ENCODE measurements around the gene AMPH. TPM values are rescaled to one million over a fixed set of nuclear protein-coding genes. Genes with fewer than 3 reads are reported as not detected.

Gene AMPH
- total RNA-seq, 3 donors from 2014 or later (not counting 1 experiment from before 2014, with no cell fraction given), result 0.18 TPM; not detected in 2

- Histone ChIP-seq H3K9me3 (ENCODE audit: control insufficient read depth, insufficient read depth, low read length) (no peaks in the 10 kb centered on the region), H3K27me3 (ENCODE audit: control insufficient read depth, insufficient read depth, low read length) (no peaks in the 10 kb centered on the region), H3K4me1 (ENCODE audit: control insufficient read depth, insufficient read depth, low read length) (no peaks in the 10 kb centered on the region), H3K4me3 (ENCODE audit: low read length) (no peak overlapping the region), H3K27ac (ENCODE audit: low read length) (no peak overlapping the region), H3K36me3 (ENCODE audit: control insufficient read depth, insufficient read depth, low read length) (no peaks in the 10 kb centered on the region)
- TF ChIP-seq, protein P1, sequence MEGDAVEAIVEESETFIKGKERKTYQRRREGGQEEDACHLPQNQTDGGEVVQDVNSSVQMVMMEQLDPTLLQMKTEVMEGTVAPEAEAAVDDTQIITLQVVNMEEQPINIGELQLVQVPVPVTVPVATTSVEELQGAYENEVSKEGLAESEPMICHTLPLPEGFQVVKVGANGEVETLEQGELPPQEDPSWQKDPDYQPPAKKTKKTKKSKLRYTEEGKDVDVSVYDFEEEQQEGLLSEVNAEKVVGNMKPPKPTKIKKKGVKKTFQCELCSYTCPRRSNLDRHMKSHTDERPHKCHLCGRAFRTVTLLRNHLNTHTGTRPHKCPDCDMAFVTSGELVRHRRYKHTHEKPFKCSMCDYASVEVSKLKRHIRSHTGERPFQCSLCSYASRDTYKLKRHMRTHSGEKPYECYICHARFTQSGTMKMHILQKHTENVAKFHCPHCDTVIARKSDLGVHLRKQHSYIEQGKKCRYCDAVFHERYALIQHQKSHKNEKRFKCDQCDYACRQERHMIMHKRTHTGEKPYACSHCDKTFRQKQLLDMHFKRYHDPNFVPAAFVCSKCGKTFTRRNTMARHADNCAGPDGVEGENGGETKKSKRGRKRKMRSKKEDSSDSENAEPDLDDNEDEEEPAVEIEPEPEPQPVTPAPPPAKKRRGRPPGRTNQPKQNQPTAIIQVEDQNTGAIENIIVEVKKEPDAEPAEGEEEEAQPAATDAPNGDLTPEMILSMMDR (IDR thresholded peaks at IDR 0.05), result no peak
- H3K27ac Mint-ChIP-seq, result no peak overlapping the region
- no peaks in the 10 kb centered on the region for H3K9me3 Mint-ChIP-seq
- no peak overlapping the region for H3K4me3 Mint-ChIP-seq
- peaks cover 4 to 11% of the 10 kb centered on the region in 2 donors for H3K27me3 Mint-ChIP-seq (ENCODE audit: low read depth in 2 of 2)
- ATAC-seq (no peak), DNase-seq (no peak)
- no peaks in the 10 kb centered on the region for H3K36me3 Mint-ChIP-seq
- H3K4me1 Mint-ChIP-seq, result peaks cover 7 to 11% of the 10 kb centered on the region in 2 donors
- WGBS (ENCODE audit: insufficient coverage), result 100% methylated on average over 1 of the region's 1 CpG
- intact Hi-C loops (cut with micrococcal nuclease), result no loop called here
Measured at GRCh38 chr7:38432080-38432479, 199.1 kb downstream of the AMPH start.

DNA sequence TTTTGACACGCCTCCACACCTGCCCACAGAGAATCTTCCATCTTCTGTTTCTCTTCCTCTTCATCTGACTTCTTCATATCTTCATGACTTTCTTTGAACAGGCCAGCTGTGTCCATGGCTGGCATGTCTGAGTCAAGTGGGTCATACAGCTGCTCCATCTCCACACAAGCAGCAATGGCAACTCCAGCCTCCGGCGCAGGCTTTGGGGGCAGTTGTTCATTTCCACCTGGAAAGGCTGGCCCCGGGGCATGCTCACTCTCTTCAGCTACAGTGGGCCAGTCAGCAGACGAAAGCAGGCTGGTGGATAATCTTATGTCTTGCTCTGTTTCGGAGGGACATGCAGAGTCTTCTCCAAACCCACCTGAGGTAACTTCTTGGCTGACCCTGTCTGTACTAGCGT, 202.1 kb downstream of the AMPH start:
- Mint-ChIP-seq H3K36me3 (no peaks in the 10 kb centered on the region), H3K9me3 (no peaks in the 10 kb centered on the region), H3K27ac (no peak overlapping the region), H3K27me3 (ENCODE audit: low read depth in 2 of 2) (peaks cover 0 to 4% of the 10 kb centered on the region in 2 donors), H3K4me1 (peaks cover 24 to 26% of the 10 kb centered on the region in 2 donors), H3K4me3 (no peak overlapping the region)
- no peak overlapping the region for H3K4me3 ChIP-seq (ENCODE audit: low read length)
- ATAC-seq (no peak), DNase-seq (no peak)
- no peaks in the 10 kb centered on the region for H3K27me3 ChIP-seq (ENCODE audit: control insufficient read depth, insufficient read depth, low read length)
- peaks cover 8% of the 10 kb centered on the region for H3K4me1 ChIP-seq (ENCODE audit: control insufficient read depth, insufficient read depth, low read length)
- H3K9me3 ChIP-seq (ENCODE audit: control insufficient read depth, insufficient read depth, low read length), result no peaks in the 10 kb centered on the region
- WGBS (ENCODE audit: insufficient coverage), result 94% methylated on average over 7 of the region's 7 CpGs
- H3K36me3 ChIP-seq (ENCODE audit: control insufficient read depth, insufficient read depth, low read length), result no peaks in the 10 kb centered on the region
- H3K27ac ChIP-seq (ENCODE audit: low read length), result no peak overlapping the region
- TF ChIP-seq, protein P1 (IDR thresholded peaks at IDR 0.05), result no peak
- intact Hi-C loops (cut with micrococcal nuclease), result no loop called here

DNA sequence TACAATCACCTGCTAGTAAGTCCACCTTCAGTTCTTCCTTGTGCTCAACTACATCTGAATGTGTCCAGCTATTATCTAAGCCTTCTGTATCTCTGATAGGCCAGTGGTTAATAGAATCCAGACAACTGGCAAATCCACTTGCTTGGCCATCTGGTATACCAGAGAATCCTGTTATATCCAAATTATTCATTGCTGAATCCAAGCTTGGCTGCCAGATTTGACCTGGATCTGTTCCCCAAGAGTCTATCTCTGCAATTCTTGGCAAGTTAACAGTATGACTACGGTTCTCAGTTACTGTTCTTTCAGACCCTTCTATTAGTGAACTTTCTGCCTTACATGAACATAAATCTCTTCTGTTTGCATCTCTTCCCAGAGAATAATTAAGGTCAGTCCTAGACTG, 203.1 kb downstream of the AMPH start:
- Histone ChIP-seq H3K4me1 (ENCODE audit: control insufficient read depth, insufficient read depth, low read length) (peaks cover 8% of the 10 kb centered on the region), H3K27me3 (ENCODE audit: control insufficient read depth, insufficient read depth, low read length) (no peaks in the 10 kb centered on the region), H3K36me3 (ENCODE audit: control insufficient read depth, insufficient read depth, low read length) (no peaks in the 10 kb centered on the region), H3K4me3 (ENCODE audit: low read length) (no peak overlapping the region), H3K27ac (ENCODE audit: low read length) (no peak overlapping the region), H3K9me3 (ENCODE audit: control insufficient read depth, insufficient read depth, low read length) (no peaks in the 10 kb centered on the region)
- Mint-ChIP-seq H3K4me3 (no peak overlapping the region), H3K4me1 (peaks cover 22 to 24% of the 10 kb centered on the region in 2 donors), H3K9me3 (no peaks in the 10 kb centered on the region), H3K36me3 (no peaks in the 10 kb centered on the region), H3K27me3 (ENCODE audit: low read depth in 2 of 2) (peaks cover 0 to 4% of the 10 kb centered on the region in 2 donors), H3K27ac (no peak overlapping the region)
- DNase-seq (no peak), ATAC-seq (no peak)
- intact Hi-C loops (cut with micrococcal nuclease), result no loop called here
- WGBS (ENCODE audit: insufficient coverage), result 92% methylated on average over 1 of the region's 1 CpG
- TF ChIP-seq, protein P1 (IDR thresholded peaks at IDR 0.05), result no peak

DNA sequence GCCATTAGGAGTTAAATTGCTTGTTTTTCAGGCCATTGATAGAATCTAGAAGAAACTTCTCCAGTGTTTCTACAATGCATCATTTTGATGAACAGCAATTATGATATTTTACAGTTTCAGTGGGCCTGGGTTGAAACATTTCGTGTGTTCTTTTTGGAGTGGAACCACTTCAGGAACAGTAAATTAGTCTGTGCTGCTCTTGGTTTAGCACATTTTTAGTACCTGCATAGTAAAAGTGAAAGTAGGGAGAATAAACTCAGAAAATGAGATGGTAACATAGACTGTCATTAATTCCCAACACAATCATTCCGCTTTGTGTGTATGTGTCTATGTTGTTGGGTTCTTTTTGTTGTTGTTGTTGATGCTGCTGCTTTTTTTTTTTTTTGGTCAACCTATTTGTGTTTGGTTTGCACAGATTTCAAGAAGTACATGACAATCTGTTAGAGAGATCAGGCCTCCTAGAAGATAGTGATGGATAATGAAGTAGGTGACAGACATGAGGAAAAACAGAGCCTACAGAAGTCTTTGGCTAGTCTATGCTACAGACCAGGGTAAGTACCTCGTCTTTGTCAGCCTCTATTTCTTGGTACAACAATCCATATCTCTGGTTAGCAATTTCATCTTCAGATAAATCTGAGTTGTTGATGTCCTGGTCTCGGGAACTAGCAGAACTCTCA, 203.8 kb downstream of the AMPH start:
- intact Hi-C loops (cut with micrococcal nuclease), result no loop called here
- Mint-ChIP-seq H3K27me3 (ENCODE audit: low read depth in 2 of 2) (peaks cover 0 to 4% of the 10 kb centered on the region in 2 donors), H3K9me3 (no peaks in the 10 kb centered on the region), H3K27ac (no peak overlapping the region), H3K4me1 (peaks cover 22 to 24% of the 10 kb centered on the region in 2 donors), H3K4me3 (peak overlapping the region; percentile 35), H3K36me3 (no peaks in the 10 kb centered on the region)
- H3K27ac ChIP-seq (ENCODE audit: low read length), result no peak overlapping the region
- TF ChIP-seq, protein P1 (IDR thresholded peaks at IDR 0.05), result no peak
- H3K9me3 ChIP-seq (ENCODE audit: control insufficient read depth, insufficient read depth, low read length), result no peaks in the 10 kb centered on the region
- peak in 1 of 3 donors; percentile 57 for ATAC-seq
- H3K27me3 ChIP-seq (ENCODE audit: control insufficient read depth, insufficient read depth, low read length), result no peaks in the 10 kb centered on the region
- no peaks in the 10 kb centered on the region for H3K36me3 ChIP-seq (ENCODE audit: control insufficient read depth, insufficient read depth, low read length)
- no peak overlapping the region for H3K4me3 ChIP-seq (ENCODE audit: low read length)
- no peak for DNase-seq
- H3K4me1 ChIP-seq (ENCODE audit: control insufficient read depth, insufficient read depth, low read length), result peaks cover 8% of the 10 kb centered on the region
- 67% methylated on average over 3 of the region's 4 CpGs for WGBS (ENCODE audit: insufficient coverage)

Data from natural killer cell (primary cell).